Measurements from ENCODE around the gene PLCB2. TPM values are rescaled to one million over a fixed set of nuclear protein-coding genes. Genes with fewer than 3 reads are reported as not detected.

The PLCB2 gene
- polyA plus RNA-seq, 1 donor (not counting 4 experiments of a cell fraction or from before 2014, with no cell fraction given) = 0.73 TPM

- Histone ChIP-seq H3K4me3 (ENCODE audit: control insufficient read depth in 2 of 3, extremely low read depth in 1 of 3, insufficient read depth in 2 of 3, low read depth in 1 of 3, low read length in 3 of 3) (no peak overlapping the region), H2AFZ (ENCODE audit: control insufficient read depth, low read length) (no peak overlapping the region), H3K27me3 (ENCODE audit: control insufficient read depth, extremely low read depth, insufficient read depth, low read length) (no peaks in the 10 kb centered on the region), H3K9ac (ENCODE audit: control insufficient read depth, extremely low read depth, insufficient read depth, low read length) (no peak overlapping the region), H3K4me1 (ENCODE audit: control insufficient read depth, extremely low read depth, insufficient read depth, low read length) (peaks cover 48% of the 10 kb centered on the region), H3K9me1 (ENCODE audit: control insufficient read depth, extremely low read depth, insufficient read depth, low read length) (peaks cover 2% of the 10 kb centered on the region), H3K27ac (ENCODE audit: control insufficient read depth, insufficient read depth, low read length) (peak overlapping the region; percentile 11), H4K20me1 (ENCODE audit: control insufficient read depth, extremely low read depth, insufficient read depth, low read length) (no peaks in the 10 kb centered on the region), H3K79me2 (ENCODE audit: control insufficient read depth, insufficient read depth, low read length) (peaks cover 19% of the 10 kb centered on the region), H3K9me3 (ENCODE audit: control insufficient read depth, low read depth, low read length) (no peaks in the 10 kb centered on the region), H3K4me2 (ENCODE audit: control insufficient read depth, extremely low read depth, insufficient read depth, low read depth, low read length) (no peak overlapping the region), H3K36me3 (ENCODE audit: control insufficient read depth in 2 of 2, extremely low read depth in 1 of 2, insufficient read depth in 2 of 2, low read length in 2 of 2) (peaks cover 22 to 39% of the 10 kb centered on the region in 2 experiments)
- no peak for DNase-seq (ENCODE audit: low read depth, low spot score)
- dilution Hi-C loops (cut with MboI; ENCODE audit: extremely low pct_ligation_motif_present, low sequenced_read_pairs) = no loop called here
- TF ChIP-seq EZH2 (IDR thresholded peaks at IDR 0.05; ENCODE audit: low read length) = no peak
- no peak for TF ChIP-seq CTCF (optimal IDR thresholded peaks at IDR 0.05 in 1 of 3, IDR thresholded peaks at IDR 0.05 in 1 of 3, conservative IDR thresholded peaks at IDR 0.05 in 1 of 3; ENCODE audit: extremely low read depth in 1 of 3, insufficient read depth in 2 of 3, low read length in 3 of 3)
- no peak for FAIRE-seq
Observed at GRCh38 chr15:40333922-40334492, 26.3 kb upstream of the PLCB2 start.

GRCh38 chr15:40332113-40332781 lies 24.5 kb upstream of the PLCB2 start:
- peaks cover 4% of the 10 kb centered on the region for H3K9me1 ChIP-seq (ENCODE audit: control insufficient read depth, extremely low read depth, insufficient read depth, low read length)
- no peak overlapping the region for H2AFZ ChIP-seq (ENCODE audit: control insufficient read depth, low read length)
- DNase-seq (ENCODE audit: low read depth, low spot score) = no peak
- no peak for TF ChIP-seq EZH2 (IDR thresholded peaks at IDR 0.05; ENCODE audit: low read length)
- no peak for TF ChIP-seq CTCF (optimal IDR thresholded peaks at IDR 0.05 in 1 of 3, IDR thresholded peaks at IDR 0.05 in 1 of 3, conservative IDR thresholded peaks at IDR 0.05 in 1 of 3; ENCODE audit: extremely low read depth in 1 of 3, insufficient read depth in 2 of 3, low read length in 3 of 3)
- no peak overlapping the region for H3K27ac ChIP-seq (ENCODE audit: control insufficient read depth, insufficient read depth, low read length)
- dilution Hi-C loops (cut with MboI; ENCODE audit: extremely low pct_ligation_motif_present, low sequenced_read_pairs) = no loop called here
- H3K36me3 ChIP-seq (ENCODE audit: control insufficient read depth in 2 of 2, extremely low read depth in 1 of 2, insufficient read depth in 2 of 2, low read length in 2 of 2) = peaks cover 19 to 31% of the 10 kb centered on the region in 2 experiments
- peaks cover 4% of the 10 kb centered on the region for H3K79me2 ChIP-seq (ENCODE audit: control insufficient read depth, insufficient read depth, low read length)
- H3K9me3 ChIP-seq (ENCODE audit: control insufficient read depth, low read depth, low read length) = no peaks in the 10 kb centered on the region
- no peaks in the 10 kb centered on the region for H3K27me3 ChIP-seq (ENCODE audit: control insufficient read depth, extremely low read depth, insufficient read depth, low read length)
- H3K4me1 ChIP-seq (ENCODE audit: control insufficient read depth, extremely low read depth, insufficient read depth, low read length) = peaks cover 49% of the 10 kb centered on the region
- no peak for FAIRE-seq
- no peak overlapping the region for H3K4me3 ChIP-seq (ENCODE audit: control insufficient read depth in 2 of 3, extremely low read depth in 1 of 3, insufficient read depth in 2 of 3, low read depth in 1 of 3, low read length in 3 of 3)
- no peak overlapping the region for H3K4me2 ChIP-seq (ENCODE audit: control insufficient read depth, extremely low read depth, insufficient read depth, low read depth, low read length)
- no peaks in the 10 kb centered on the region for H4K20me1 ChIP-seq (ENCODE audit: control insufficient read depth, extremely low read depth, insufficient read depth, low read length)
- no peak overlapping the region for H3K9ac ChIP-seq (ENCODE audit: control insufficient read depth, extremely low read depth, insufficient read depth, low read length)

All from keratinocyte (primary cell).